CD4-positive, alpha-beta T cell treated with Interleukin-10 for 1 hour (primary cell): Measurements from ENCODE around the gene ISOC1.

Experiments
- DNase-seq: peaks from one replicate; pipeline ENCODE4 v3.0.0-alpha.2; 2020

ISOC1 gene

GRCh38 chr5:129141078-129141477, 46.5 kb downstream of the ISOC1 start:
- DNase-seq, result no peak

- DNase-seq, result no peak
Observed at GRCh38 chr5:129141696-129142095, 47.1 kb downstream of the ISOC1 start.

- DNase-seq, result no peak
Observed at GRCh38 chr5:129155876-129156275, 61.3 kb downstream of the ISOC1 start.

- no peak for DNase-seq
Observed at GRCh38 chr5:129161830-129162229, 67.3 kb downstream of the ISOC1 start.
